GM12872 (cell line): ENCODE measurements around the gene MTREX.

ENCODE experiments used
- CTCF ChIP-seq: IDR thresholded peaks from 3 replicates; pipeline ENCODE4 v1.5.1; 2011; ENCODE audit warnings: low read depth, mild to moderate bottlenecking, low read length, moderate library complexity; ENCODE audit not compliant: insufficient read depth

The MTREX gene

GRCh38 chr5:55393501-55394175 is 85.8 kb downstream of the MTREX start:
- TF ChIP-seq CTCF, result no peak

- peak; percentile 41; the same call in 2 of the 3 replicates for TF ChIP-seq CTCF
Observed at GRCh38 chr5:55402199-55402598, 94.4 kb downstream of the MTREX start.

GRCh38 chr5:55406292-55406691 is 98.5 kb downstream of the MTREX start:
- TF ChIP-seq CTCF, result no peak

- TF ChIP-seq CTCF, result peak; percentile 61
Observed at GRCh38 chr5:55407059-55407684, 99.4 kb downstream of the MTREX start.

- TF ChIP-seq CTCF, result no peak
Observed at GRCh38 chr5:55407984-55408383, 100.2 kb downstream of the MTREX start.

GRCh38 chr5:55409775-55410174 is 102.0 kb downstream of the MTREX start:
- TF ChIP-seq CTCF, result no peak

GRCh38 chr5:55410845-55411244 is 103.1 kb downstream of the MTREX start:
- no peak for TF ChIP-seq CTCF
